HG03575 (cell line): ENCODE measurements around the gene UCP3.

Experiments
- ATAC-seq: cut with Tn5 transposase; IDR thresholded peaks from one replicate; pipeline ENCODE4 v1.9.1; 2021; ENCODE audit not compliant: unreplicated experiment, insufficient number of reproducible peaks, low FRiP score; ENCODE audit errors: extremely low read depth

The UCP3 gene

DNA sequence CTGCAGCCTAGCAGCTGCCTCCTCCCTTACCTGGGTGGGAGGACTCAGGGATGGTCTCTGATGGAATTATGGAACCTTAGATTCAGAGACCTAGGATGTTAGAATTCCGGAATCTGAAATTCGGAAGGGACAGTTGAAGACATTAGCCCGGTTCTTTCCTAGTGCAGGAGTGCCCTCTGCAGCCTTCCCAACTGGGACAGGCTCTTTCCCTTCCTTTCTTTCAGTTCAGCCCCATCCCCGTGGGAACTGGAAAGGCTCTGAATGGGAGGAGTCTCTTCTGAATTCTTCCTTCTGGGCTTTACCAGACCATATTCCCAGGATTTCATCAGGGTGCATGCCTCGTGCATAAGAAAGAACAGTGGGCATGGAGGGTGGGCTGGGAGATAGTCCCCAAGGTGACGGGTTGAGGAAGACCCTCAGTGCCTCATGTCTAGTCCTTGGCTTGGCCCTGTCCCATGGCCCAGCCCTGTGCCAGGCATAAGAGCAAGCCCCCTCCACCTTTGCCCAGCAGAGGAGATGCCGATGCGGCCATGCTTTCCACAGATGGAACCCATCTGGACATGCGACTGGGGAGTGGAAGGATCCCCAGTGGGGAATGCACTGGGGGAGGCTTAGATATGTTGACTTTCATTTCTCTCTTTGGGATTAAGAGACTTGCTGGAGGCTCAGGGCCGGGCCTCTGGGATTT is 43.7 kb downstream of the UCP3 start:
- ATAC-seq: no peak

DNA sequence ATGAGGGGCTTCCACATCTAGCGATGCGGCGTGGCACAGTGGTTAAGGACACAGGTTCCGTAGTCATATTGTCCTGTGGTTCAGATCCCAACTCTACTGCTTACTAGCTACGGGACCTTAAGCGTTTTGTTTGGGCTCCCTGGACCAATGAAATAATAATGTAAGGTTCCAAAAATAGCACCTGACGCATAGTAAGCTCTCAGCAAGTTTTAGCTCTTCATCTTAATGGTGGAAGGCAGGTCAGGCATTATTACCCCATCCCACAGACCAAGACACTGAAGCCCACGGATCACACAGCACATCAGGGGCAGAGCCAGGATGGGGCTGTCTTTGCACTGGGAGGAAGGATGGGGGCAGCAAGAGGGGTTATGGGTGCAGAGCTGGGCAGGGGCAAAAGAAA is 45.0 kb downstream of the UCP3 start:
- no peak for ATAC-seq

DNA sequence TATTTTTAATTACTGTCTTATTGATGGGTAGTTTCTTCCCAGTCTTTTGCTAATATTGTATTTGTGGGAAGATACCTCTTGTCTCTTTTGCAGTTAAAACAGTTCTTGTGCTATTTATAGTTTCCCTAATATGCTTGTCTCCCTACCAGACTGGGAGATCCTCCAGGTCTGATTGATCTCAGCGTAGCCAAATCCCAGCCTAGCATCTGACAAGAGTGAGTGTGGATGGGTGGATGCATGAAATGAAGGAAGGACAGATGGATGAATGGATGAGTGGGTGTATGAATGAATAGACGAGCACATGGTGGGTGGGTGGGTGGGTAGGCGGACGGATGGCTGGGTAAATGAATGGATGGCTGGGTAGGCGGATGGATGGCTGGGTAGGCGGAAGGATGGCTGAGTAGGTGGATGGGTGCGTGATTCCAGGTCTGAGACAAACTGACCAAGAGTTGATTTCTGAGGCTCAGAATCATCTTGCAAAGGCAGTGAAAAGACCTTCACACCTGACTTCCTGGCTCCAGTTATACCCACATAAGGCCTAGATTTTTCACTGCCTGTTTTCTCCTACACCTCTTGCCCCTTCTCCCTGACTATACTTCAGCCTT is 46.7 kb downstream of the UCP3 start:
- no peak for ATAC-seq

GRCh38 chr11:73961321-73961720 is 47.6 kb downstream of the UCP3 start:
- no peak for ATAC-seq

DNA sequence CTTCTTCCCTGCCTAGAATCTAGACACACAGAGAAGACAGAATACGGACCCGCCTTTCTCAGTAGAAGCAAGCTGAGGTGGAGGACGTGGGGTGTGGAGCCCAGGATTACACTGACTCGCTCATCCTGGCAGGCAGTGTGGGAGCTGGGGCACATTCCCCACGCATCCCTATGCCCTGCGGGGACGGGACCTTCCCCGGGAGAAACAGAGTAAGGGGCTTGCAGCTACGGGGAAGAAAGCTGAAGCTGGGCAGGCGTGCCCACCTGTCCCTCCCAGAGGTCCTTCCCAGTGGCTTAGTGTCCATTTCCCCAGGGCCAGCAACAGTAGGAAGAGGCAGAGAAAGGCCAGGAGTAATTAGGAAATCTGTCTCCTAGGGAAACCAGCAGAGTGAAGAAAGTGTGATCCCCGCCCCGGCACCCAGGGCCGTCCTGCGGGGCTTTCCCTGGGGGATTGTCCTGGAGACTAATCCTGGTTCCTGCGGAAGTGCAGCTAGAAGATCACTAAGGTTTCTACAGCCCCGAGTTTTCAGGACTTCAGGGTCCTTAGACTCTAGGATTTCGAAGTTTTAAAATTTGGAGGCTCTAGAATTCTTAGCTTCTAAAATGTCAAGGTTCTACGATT is 50.3 kb downstream of the UCP3 start:
- ATAC-seq: no peak

DNA sequence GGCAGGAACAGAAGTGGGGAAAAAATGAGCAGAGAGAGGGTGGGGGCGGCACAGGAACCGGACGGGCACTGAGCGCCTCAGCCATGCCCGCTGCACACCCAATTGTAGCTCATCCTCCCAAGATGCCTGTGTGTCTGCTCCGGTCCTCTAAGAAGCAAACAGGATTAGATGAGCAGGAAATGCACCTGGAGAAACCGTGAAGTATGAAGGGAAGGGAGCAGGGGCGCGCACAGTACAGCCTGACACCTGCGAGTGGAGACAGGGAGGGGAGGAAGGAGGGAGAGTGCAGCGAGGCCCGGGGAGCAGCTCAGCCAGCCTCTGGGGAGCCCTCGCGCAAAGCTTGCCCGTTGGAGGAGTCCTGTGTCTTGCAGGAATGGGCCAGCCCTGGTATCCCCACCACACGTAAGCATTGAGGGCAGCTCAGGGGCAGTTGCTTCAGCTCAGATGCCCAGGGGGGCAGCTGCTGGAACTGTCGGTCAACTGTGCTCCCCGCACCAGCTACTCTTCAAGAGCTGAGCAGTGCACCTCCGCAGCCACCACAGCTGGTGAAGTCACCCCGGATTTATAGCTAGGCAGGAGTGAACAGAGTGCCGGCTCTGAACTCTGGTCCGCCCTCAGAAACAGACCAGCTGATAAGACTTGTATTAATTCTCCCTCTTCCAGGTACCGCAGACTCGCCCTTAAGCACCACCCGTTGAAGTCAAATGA is 51.1 kb downstream of the UCP3 start:
- no peak for ATAC-seq

- ATAC-seq: no peak
These were observed 51.8 kb downstream of the UCP3 start for GRCh38 chr11:73956876-73957653.

DNA sequence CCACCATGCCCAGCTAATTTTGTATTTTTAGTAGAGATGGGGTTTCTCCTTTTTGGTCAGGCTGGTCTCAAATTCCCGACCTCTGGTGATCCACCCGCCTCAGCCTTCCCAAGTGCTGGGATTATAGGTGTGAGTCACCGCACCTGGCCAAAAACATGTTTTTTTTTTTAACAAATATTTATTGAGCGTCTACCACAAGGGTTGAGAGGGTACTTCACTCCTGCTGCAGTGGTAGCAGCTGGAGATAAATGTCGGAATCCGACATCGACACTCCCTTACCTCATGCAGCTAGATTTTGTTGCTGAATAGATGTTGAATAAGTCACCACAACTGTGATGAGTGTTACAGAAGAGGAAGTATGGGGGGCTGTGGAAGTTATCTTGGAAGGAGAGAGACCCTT is 57.1 kb downstream of the UCP3 start:
- ATAC-seq: no peak

- no peak for ATAC-seq
These were observed 57.8 kb downstream of the UCP3 start, which contains the start of gene DNAJB13 for GRCh38 chr11:73950869-73951710. Gene DNAJB13, plus strand, starts transcription at chr11:73951026. Its CDS starts 44 bp downstream, at chr11:73951070.
